H1 (cell line): ENCODE results near the gene PIGX. TPM values are rescaled to one million over a fixed set of nuclear protein-coding genes. Genes with fewer than 3 reads are reported as not detected.

Experiments
- CTCF ChIA-PET: fragments of 300-600 bp; sonication (Branson Sonifier 250); formaldehyde crosslinking; loops from one replicate; lab custom pipeline; 2021; ENCODE audit not compliant: partially characterized antibody; lab: Charles Lee
- POLR2A ChIA-PET: fragments of 300-600 bp; sonication (Branson Sonifier 250); formaldehyde crosslinking; loops from one replicate; lab custom pipeline; 2021; ENCODE audit warnings: inconsistent platforms; ENCODE audit not compliant: partially characterized antibody; lab: Charles Lee
- DNase-seq, 2 experiments: peaks; one replicate each; pipeline versions ENCODE4 v3.0.0 to v3.0.0-alpha.2; 2010 to 2022; ENCODE audit warnings: low spot score in 2 of 2, low read depth in 1 of 2, mixed read lengths in 1 of 2
- FAIRE-seq: peaks from 2 replicates; lab custom pipeline; 2011; peaks lifted over from hg19 to GRCh38; lab: Jason Lieb, UNC
- H2AFZ ChIP-seq: 2 replicates; pipeline ENCODE4 v1.8.1; 2012; ENCODE audit warnings: low read length, inconsistent platforms
- H2AK5ac ChIP-seq: 2 replicates; pipeline ENCODE4 v1.6.1; 2013; ENCODE audit warnings: low read depth, low read length
- H2BK120ac ChIP-seq: replicated peaks from 2 replicates; pipeline ENCODE3; 2013; ENCODE audit warnings: low read depth, low read length, inconsistent platforms
- H2BK12ac ChIP-seq: 2 replicates; pipeline ENCODE4 v1.6.1; 2013; ENCODE audit warnings: low read depth, low read length
- H2BK15ac ChIP-seq: 2 replicates; pipeline ENCODE4 v1.6.1; 2013; ENCODE audit warnings: low read length
- H2BK20ac ChIP-seq: 2 replicates; pipeline ENCODE4 v1.6.1; 2013; ENCODE audit warnings: low read length
- H2BK5ac ChIP-seq: 2 replicates; pipeline ENCODE4 v1.6.1; 2013; ENCODE audit warnings: low read depth, low read length
- H3K14ac ChIP-seq: 2 replicates; pipeline ENCODE4 v1.6.1; 2013; ENCODE audit warnings: inconsistent platforms; ENCODE audit not compliant: insufficient read length
- H3K18ac ChIP-seq: 2 replicates; pipeline ENCODE4 v1.6.1; 2013; ENCODE audit warnings: low read length; ENCODE audit errors: extremely low read depth
- H3K23ac ChIP-seq: 2 replicates; pipeline ENCODE4 v1.6.1; 2013; ENCODE audit warnings: inconsistent platforms; ENCODE audit not compliant: insufficient read length
- H3K23me2 ChIP-seq: 2 replicates; pipeline ENCODE4 v1.6.1; 2013; ENCODE audit warnings: low read depth, low read length
- H3K27ac ChIP-seq: 2 replicates; pipeline ENCODE4 v1.6.1; 2011; ENCODE audit warnings: low read depth, low read length, inconsistent platforms
- H3K27me3 ChIP-seq, 4 experiments: replicated peaks in 1 of 4; 1 replicate in 1 of 4; 2 replicates in 3 of 4; pipeline versions ENCODE4 v1.6.1 to v1.8.1; 2011 to 2013; ENCODE audit warnings: low read length in 3 of 4, mild to moderate bottlenecking in 3 of 4, inconsistent platforms in 2 of 4, mixed read lengths in 2 of 4, moderate library complexity in 1 of 4; ENCODE audit not compliant: control insufficient read depth in 3 of 4, insufficient read depth in 3 of 4; ENCODE audit errors: extremely low read depth in 1 of 4
- H3K36me3 ChIP-seq, 4 experiments: 2 replicates each; pipeline versions ENCODE4 v1.6.1 to v1.8.1; 2011 to 2013; ENCODE audit warnings: mild to moderate bottlenecking in 4 of 4, low read length in 3 of 4, moderate library complexity in 2 of 4, control low read depth in 1 of 4, inconsistent platforms in 1 of 4; ENCODE audit not compliant: insufficient read depth in 4 of 4, control insufficient read depth in 2 of 4
- H3K4ac ChIP-seq: replicated peaks from 2 replicates; pipeline ENCODE3; 2013; ENCODE audit warnings: low read length, low read depth, mixed read lengths, inconsistent platforms; ENCODE audit not compliant: insufficient read length
- H3K4me1 ChIP-seq, 4 experiments: replicated peaks in 1 of 4; 1 replicate in 1 of 4; 2 replicates in 3 of 4; pipeline versions ENCODE4 v1.6.1 to v1.8.1; 2011 to 2013; ENCODE audit warnings: low read length in 3 of 4, inconsistent platforms in 2 of 4, mixed read lengths in 1 of 4; ENCODE audit not compliant: insufficient read depth in 4 of 4, control insufficient read depth in 3 of 4
- H3K4me2 ChIP-seq, 2 experiments: 2 replicates each; pipeline versions ENCODE4 v1.6.1 to v1.8.1; 2011 to 2013; ENCODE audit warnings: low read depth in 2 of 2, low read length in 2 of 2, control low read depth in 1 of 2, inconsistent platforms in 1 of 2, mild to moderate bottlenecking in 1 of 2; ENCODE audit not compliant: insufficient read depth in 1 of 2
- H3K4me3 ChIP-seq, 4 experiments: fragments of 200-600, 300-600 bp in 1 of 4; sonication (generic), shearing (Covaris generic), sonication (Bioruptor Twin) in 1 of 4; 2 replicates each; pipeline versions ENCODE4 v1.5.1 to v1.8.1; 2011 to 2016; ENCODE audit warnings: low read length in 4 of 4, low read depth in 3 of 4, control low read depth in 2 of 4, inconsistent platforms in 2 of 4, mild to moderate bottlenecking in 2 of 4, mixed read lengths in 1 of 4, moderate library complexity in 1 of 4; ENCODE audit not compliant: insufficient read depth in 2 of 4; ENCODE audit errors: extremely low read depth in 1 of 4
- H3K56ac ChIP-seq: replicated peaks from 2 replicates; pipeline ENCODE3; 2013; ENCODE audit warnings: low read depth, mild to moderate bottlenecking, mixed read lengths, low read length, inconsistent platforms; ENCODE audit not compliant: insufficient read length
- H3K79me1 ChIP-seq: 2 replicates; pipeline ENCODE4 v1.6.1; 2013; ENCODE audit warnings: low read depth, low read length, control low read depth
- H3K79me2 ChIP-seq, 2 experiments: 2 replicates each; pipeline versions ENCODE4 v1.6.1 to v1.8.1; 2012 to 2013; ENCODE audit warnings: low read length in 2 of 2, mild to moderate bottlenecking in 2 of 2, inconsistent platforms in 1 of 2; ENCODE audit not compliant: insufficient read depth in 2 of 2, control insufficient read depth in 1 of 2
- H3K9ac ChIP-seq, 4 experiments: replicated peaks in 1 of 4; 1 replicate in 1 of 4; 2 replicates in 3 of 4; pipeline versions ENCODE4 v1.6.1 to v1.8.1; 2011 to 2013; ENCODE audit warnings: low read depth in 3 of 4, low read length in 3 of 4, control low read depth in 2 of 4, mild to moderate bottlenecking in 2 of 4, moderate library complexity in 2 of 4, inconsistent platforms in 1 of 4; ENCODE audit errors: extremely low read depth in 1 of 4
- H3K9me3 ChIP-seq, 2 experiments: 2 replicates each; pipeline versions ENCODE4 v1.6.1 to v1.8.1; 2012 to 2013; ENCODE audit warnings: mild to moderate bottlenecking in 2 of 2, moderate library complexity in 2 of 2, control low read depth in 1 of 2, inconsistent platforms in 1 of 2, low read depth in 1 of 2, low read length in 1 of 2, mixed read lengths in 1 of 2; ENCODE audit not compliant: insufficient read depth in 2 of 2
- H4K20me1 ChIP-seq, 2 experiments: replicated peaks in 1 of 2; 2 replicates each; pipeline versions ENCODE3 to v1.8.1; 2011 to 2013; ENCODE audit warnings: inconsistent platforms in 2 of 2, low read length in 2 of 2, mild to moderate bottlenecking in 1 of 2; ENCODE audit not compliant: insufficient read depth in 2 of 2, control insufficient read depth in 1 of 2
- H4K5ac ChIP-seq: 2 replicates; pipeline ENCODE4 v1.6.1; 2013; ENCODE audit warnings: low read length, low read depth, mixed read lengths, inconsistent platforms; ENCODE audit not compliant: insufficient read length
- H4K8ac ChIP-seq: 2 replicates; pipeline ENCODE4 v1.8.0; 2013; ENCODE audit warnings: mild to moderate bottlenecking, moderate library complexity, low read length, inconsistent platforms; ENCODE audit not compliant: insufficient read depth; ENCODE audit errors: extremely low read depth
- H4K91ac ChIP-seq: replicated peaks from 2 replicates; pipeline ENCODE3; 2013; ENCODE audit warnings: low read length, mixed read lengths, inconsistent platforms; ENCODE audit not compliant: insufficient read length
- BACH1 ChIP-seq: IDR thresholded peaks from 2 replicates; pipeline ENCODE4 v1.6.1; 2012; ENCODE audit warnings: low read length, improper control_type of control experiment
- CEBPB ChIP-seq: IDR thresholded peaks from 2 replicates; pipeline ENCODE4 v1.6.1; 2012; ENCODE audit warnings: low read depth, low read length
- CTBP2 ChIP-seq: IDR thresholded peaks from 2 replicates; pipeline ENCODE4 v1.7.0; 2011; ENCODE audit warnings: borderline replicate concordance, mild to moderate bottlenecking, moderate library complexity, mixed read lengths, low read length; ENCODE audit not compliant: insufficient read depth, insufficient read length
- EZH2 ChIP-seq: fragments of 200-600 bp; sonication (generic); IDR thresholded peaks from 2 replicates; pipeline ENCODE4 v1.7.1; 2012; ENCODE audit warnings: low read depth, mild to moderate bottlenecking, moderate library complexity, low read length, inconsistent platforms; ENCODE audit not compliant: severe bottlenecking
- JUN ChIP-seq: IDR thresholded peaks from 2 replicates; pipeline ENCODE4 v1.6.1; 2011; ENCODE audit warnings: low read depth, mild to moderate bottlenecking, improper control_type of control experiment, low read length
- KDM4A ChIP-seq: IDR thresholded peaks from one replicate; pipeline ENCODE4 v1.7.1; 2012; ENCODE audit warnings: low read depth, mild to moderate bottlenecking, moderate library complexity, low read length, inconsistent platforms; ENCODE audit not compliant: severe bottlenecking
- POLR2AphosphoS5 ChIP-seq: IDR thresholded peaks from 2 replicates; pipeline ENCODE4 v1.6.1; 2011; ENCODE audit warnings: low read depth, low read length
- POU5F1 ChIP-seq: IDR thresholded peaks from 2 replicates; pipeline ENCODE4 v1.6.1; 2011; ENCODE audit warnings: low read depth, mild to moderate bottlenecking, low read length, moderate library complexity
- SIRT6 ChIP-seq: IDR thresholded peaks from one replicate; pipeline ENCODE4 v1.7.1; 2012; ENCODE audit warnings: low read length, inconsistent platforms
- SP1 ChIP-seq: IDR thresholded peaks from 2 replicates; pipeline ENCODE4 v1.6.1; 2011; ENCODE audit warnings: low read depth, low read length
- SP4 ChIP-seq: IDR thresholded peaks from 2 replicates; pipeline ENCODE4 v1.6.1; 2012; ENCODE audit warnings: low read length, inconsistent platforms
- SRF ChIP-seq: IDR thresholded peaks from 2 replicates; pipeline ENCODE4 v1.6.1; 2011; ENCODE audit warnings: mild to moderate bottlenecking, low read depth, low read length, moderate library complexity
- TCF12 ChIP-seq: IDR thresholded peaks from 2 replicates; pipeline ENCODE4 v1.6.1; 2011; ENCODE audit warnings: low read depth, mild to moderate bottlenecking, low read length
- WGBS, 2 experiments: shearing (Covaris generic) in 1 of 2; methylation state at CpG; one replicate each; pipeline versions ENCODE4 v1.1.6 to v1.1.7; 2013 to 2015; ENCODE audit warnings: low lambda C conversion rate in 2 of 2, mixed read lengths in 2 of 2, inconsistent platforms in 1 of 2, low coverage in 1 of 2, missing lambda C conversion rate in 1 of 2; ENCODE audit not compliant: insufficient replicate concordance in 2 of 2, insufficient coverage in 1 of 2, insufficient read length in 1 of 2; ENCODE audit errors: extremely low coverage in 1 of 2, missing lambda C conversion rate in 1 of 2; 5-methylcytosine and 5-hydroxymethylcytosine counted together
- polyA plus RNA-seq, 7 experiments: library from polyadenylated mRNA; depleted of rRNA in 3 of 7; stranded (reverse) in 5 of 7; unstranded in 2 of 7; fragments of >200 nt in 5 of 7; fragments of 200-250 nt in 2 of 7; gene quantifications; 1 replicate in 5 of 7; 2 replicates in 1 of 7; 4 replicates in 1 of 7; pipeline versions ENCODE4 v1.2.1 to v1.2.3, GENCODE V29; 2011 to 2013; ENCODE audit warnings: missing spikeins in 2 of 7, mixed read lengths in 2 of 7
- total RNA-seq: library from RNA; stranded (reverse); fragmentation: NEBNext Ultra II Directional; extraction: Animal tissue kit (Norgen Biotek cat#: 25700); gene quantifications from 2 replicates; pipeline ENCODE4 v1.2.1, GENCODE V29; 2021

PIGX gene
- total and polyA plus RNA-seq, 2 of the 8 experiments (the other 6 are each of a cell fraction or from before 2014, with no cell fraction given), result 7.0 to 14.9 TPM

- H3K4me1 ChIP-seq, result peaks cover 0 to 4% (median 0%) of the 10 kb centered on the region in 4 experiments; a peak in 2 of 7 replicates
- no peak overlapping the region for H2BK12ac ChIP-seq
- H4K5ac ChIP-seq, result no peak overlapping the region
- no peak overlapping the region for H2BK120ac ChIP-seq
- H3K36me3 ChIP-seq, result no peaks in the 10 kb centered on the region
- H3K4me3 ChIP-seq, result no peak overlapping the region
- H3K23me2 ChIP-seq, result peaks cover 3% of the 10 kb centered on the region; the same call in 1 of the 2 replicates
- no peaks in the 10 kb centered on the region for H4K20me1 ChIP-seq
- H2BK15ac ChIP-seq, result no peak overlapping the region
- H3K79me2 ChIP-seq, result peaks cover 6 to 27% of the 10 kb centered on the region in 2 experiments
- ChIA-PET CTCF (no interaction called here), POLR2A (interaction anchor here (1.2 kb wide), 2 partner anchors 12 to 141 kb away, joined by 3 read pairs; no protein-coding TSS in a partner anchor)
- no peak overlapping the region for H3K27ac ChIP-seq
- no peak overlapping the region for H3K23ac ChIP-seq
- H3K18ac ChIP-seq, result no peak overlapping the region
- H2AK5ac ChIP-seq, result no peak overlapping the region
- H3K9me3 ChIP-seq, result no peaks in the 10 kb centered on the region
- H4K91ac ChIP-seq, result no peak overlapping the region
- H2BK20ac ChIP-seq, result no peak overlapping the region
- DNase-seq (no peak), FAIRE-seq (no peak)
- H4K8ac ChIP-seq, result no peak overlapping the region
- no peak overlapping the region for H3K14ac ChIP-seq
- H3K4me2 ChIP-seq, result no peak overlapping the region
- H2BK5ac ChIP-seq, result no peak overlapping the region
- no peak overlapping the region for H3K56ac ChIP-seq
- WGBS, 2 experiments, result 92% methylated on average over 6 of the region's 6 CpGs; no CpG with 5 or more reads in 1 of the 2 experiments
- H2AFZ ChIP-seq, result no peak overlapping the region
- H3K4ac ChIP-seq, result no peak overlapping the region
- H3K79me1 ChIP-seq, result no peaks in the 10 kb centered on the region
- no peaks in the 10 kb centered on the region for H3K27me3 ChIP-seq
- no peak overlapping the region for H3K9ac ChIP-seq
- no peak for TF ChIP-seq TCF12
- no peak for TF ChIP-seq BACH1
- no peak for TF ChIP-seq SP1
- no peak for TF ChIP-seq EZH2
- TF ChIP-seq SRF, result no peak
- no peak for TF ChIP-seq JUN
- TF ChIP-seq POU5F1, result no peak
- TF ChIP-seq CEBPB, result no peak
- no peak for TF ChIP-seq CTBP2
- TF ChIP-seq SIRT6, result no peak
- TF ChIP-seq POLR2AphosphoS5, result no peak
- no peak for TF ChIP-seq KDM4A
- TF ChIP-seq SP4, result no peak
Observed at GRCh38 chr3:196737655-196738054, 25.5 kb downstream of the PIGX start.
